ENCODE measurements around the gene PTPRZ1. TPM values are rescaled to one million over a fixed set of nuclear protein-coding genes. Genes with fewer than 3 reads are reported as not detected.

Gene PTPRZ1
- polyA plus RNA-seq, 1 of the 3 experiments (the other 2 are of a cell fraction) = not detected

- CTCF ChIA-PET = interaction anchor here (0.8 to 1.2 kb wide), 2 partner anchors 11 to 117 kb away, joined by 3 to 4 read pairs; no protein-coding TSS in a partner anchor
- Histone ChIP-seq H4K20me1 (ENCODE audit: insufficient read depth) (no peaks in the 10 kb centered on the region), H3K9ac (no peak overlapping the region), H3K4me3 (ENCODE audit: low read depth in 2 of 2, low read length in 1 of 2) (no peak overlapping the region), H3K9me2 (no peaks in the 10 kb centered on the region), H3K79me2 (ENCODE audit: insufficient read depth) (no peaks in the 10 kb centered on the region), H3K4me2 (no peak overlapping the region), H3K27ac (ENCODE audit: low read depth in 2 of 2, low read length in 1 of 2) (no peak overlapping the region), H3F3A (replicated peaks; ENCODE audit: insufficient read depth) (no peaks in the 10 kb centered on the region), H3K9me3 (no peaks in the 10 kb centered on the region), H2AFZ (ENCODE audit: low read depth) (no peak overlapping the region), H3K27me3 (ENCODE audit: insufficient read depth) (no peaks in the 10 kb centered on the region; the same call in none of the 2 replicates), H3K36me3 (replicated peaks in 1 of 2; ENCODE audit: control insufficient read depth in 1 of 2, insufficient read depth in 2 of 2, low read length in 1 of 2) (no peaks in the 10 kb centered on the region), H3K4me1 (ENCODE audit: control insufficient read depth in 1 of 2, insufficient read depth in 2 of 2, low read depth in 1 of 2, low read length in 1 of 2) (no peaks in the 10 kb centered on the region)
- POLR2A ChIA-PET = no interaction called here
- no peak for DNase-seq
- TF ChIP-seq TEAD4 (IDR thresholded peaks at IDR 0.05; ENCODE audit: borderline replicate concordance, insufficient read depth) (no peak), RAD21 (IDR thresholded peaks at IDR 0.05; ENCODE audit: low read length) (no peak), FOSL2 (IDR thresholded peaks at IDR 0.05; ENCODE audit: borderline replicate concordance, low read depth) (no peak), GABPA (IDR thresholded peaks at IDR 0.05; ENCODE audit: low read depth) (no peak)
These were observed 190.2 kb downstream of the PTPRZ1 start for GRCh38 chr7:122063146-122063545.

- H3K79me2 ChIP-seq (ENCODE audit: insufficient read depth) = no peaks in the 10 kb centered on the region
- H3K36me3 ChIP-seq (replicated peaks in 1 of 2; ENCODE audit: control insufficient read depth in 1 of 2, insufficient read depth in 2 of 2, low read length in 1 of 2) = no peaks in the 10 kb centered on the region
- CTCF ChIA-PET = interaction anchor here (1.0 kb wide), 1 partner anchor 28 kb away, joined by 3 read pairs; no protein-coding TSS in a partner anchor
- peak overlapping the region; percentile 19; the same call in 1 of the 2 replicates for H2AFZ ChIP-seq (ENCODE audit: low read depth)
- 36% methylated on average over 4 of the region's 4 CpGs for whole genome bisulfite sequencing (ENCODE audit: low lambda C conversion rate)
- no peaks in the 10 kb centered on the region; the same call in none of the 2 replicates for H3K27me3 ChIP-seq (ENCODE audit: insufficient read depth)
- H3K4me1 ChIP-seq (ENCODE audit: control insufficient read depth in 1 of 2, insufficient read depth in 2 of 2, low read depth in 1 of 2, low read length in 1 of 2) = no peaks in the 10 kb centered on the region
- no peak overlapping the region for H3K9ac ChIP-seq
- no peaks in the 10 kb centered on the region for H3K9me2 ChIP-seq
- H3K27ac ChIP-seq (ENCODE audit: low read depth in 2 of 2, low read length in 1 of 2) = no peak overlapping the region
- H3K4me2 ChIP-seq = no peak overlapping the region
- H3K9me3 ChIP-seq = no peaks in the 10 kb centered on the region
- DNase-seq = no peak
- no peak overlapping the region for H3K4me3 ChIP-seq (ENCODE audit: low read depth in 2 of 2, low read length in 1 of 2)
- POLR2A ChIA-PET = no interaction called here
- TF ChIP-seq FOSL2 (IDR thresholded peaks at IDR 0.05; ENCODE audit: borderline replicate concordance, low read depth) (no peak), USF1 (IDR thresholded peaks at IDR 0.05; ENCODE audit: borderline replicate concordance, low read depth) (no peak), EP300 (IDR thresholded peaks at IDR 0.05; ENCODE audit: borderline replicate concordance in 1 of 2, low read depth in 1 of 2, low read length in 1 of 2) (no peak), YY1 (IDR thresholded peaks at IDR 0.05; ENCODE audit: low read depth) (no peak), MAX (IDR thresholded peaks at IDR 0.05; ENCODE audit: low read depth) (no peak), SMC3 (IDR thresholded peaks at IDR 0.05; ENCODE audit: low read depth, low read length) (no peak)
- no peaks in the 10 kb centered on the region for H3F3A ChIP-seq (replicated peaks; ENCODE audit: insufficient read depth)
- H4K20me1 ChIP-seq (ENCODE audit: insufficient read depth) = no peaks in the 10 kb centered on the region
These were observed 192.0 kb downstream of the PTPRZ1 start for GRCh38 chr7:122064971-122065370.

GRCh38 chr7:122067077-122067476, 194.1 kb downstream of the PTPRZ1 start:
- H4K20me1 ChIP-seq (ENCODE audit: insufficient read depth) = no peaks in the 10 kb centered on the region
- H3K79me2 ChIP-seq (ENCODE audit: insufficient read depth) = no peaks in the 10 kb centered on the region
- H2AFZ ChIP-seq (ENCODE audit: low read depth) = no peak overlapping the region
- H3K9ac ChIP-seq = no peak overlapping the region
- no peak overlapping the region for H3K4me3 ChIP-seq (ENCODE audit: low read depth in 2 of 2, low read length in 1 of 2)
- CTCF ChIA-PET = no interaction called here
- no peak for DNase-seq
- no peak overlapping the region for H3K27ac ChIP-seq (ENCODE audit: low read depth in 2 of 2, low read length in 1 of 2)
- WGBS (ENCODE audit: low lambda C conversion rate) = 0% methylated on average over 1 of the region's 1 CpG
- POLR2A ChIA-PET = no interaction called here
- H3K27me3 ChIP-seq (ENCODE audit: insufficient read depth) = no peaks in the 10 kb centered on the region; the same call in 1 of the 2 replicates
- H3K36me3 ChIP-seq (replicated peaks in 1 of 2; ENCODE audit: control insufficient read depth in 1 of 2, insufficient read depth in 2 of 2, low read length in 1 of 2) = no peaks in the 10 kb centered on the region
- no peaks in the 10 kb centered on the region for H3K9me2 ChIP-seq
- no peaks in the 10 kb centered on the region for H3K4me1 ChIP-seq (ENCODE audit: control insufficient read depth in 1 of 2, insufficient read depth in 2 of 2, low read depth in 1 of 2, low read length in 1 of 2)
- H3K9me3 ChIP-seq = no peaks in the 10 kb centered on the region
- H3F3A ChIP-seq (replicated peaks; ENCODE audit: insufficient read depth) = no peaks in the 10 kb centered on the region
- no peak overlapping the region for H3K4me2 ChIP-seq
- no peak for TF ChIP-seq CTCF (IDR thresholded peaks at IDR 0.05)
- no peak for TF ChIP-seq PBX3 (IDR thresholded peaks at IDR 0.05)
- TF ChIP-seq CHD2 (IDR thresholded peaks at IDR 0.05; ENCODE audit: low read length, partially characterized antibody) = no peak
- no peak for TF ChIP-seq SMC3 (IDR thresholded peaks at IDR 0.05; ENCODE audit: low read depth, low read length)
- TF ChIP-seq REST (IDR thresholded peaks at IDR 0.05; ENCODE audit: low read depth, low read length) = no peak
- no peak for TF ChIP-seq TCF12 (IDR thresholded peaks at IDR 0.05)
- no peak for TF ChIP-seq FOXM1 (IDR thresholded peaks at IDR 0.05; ENCODE audit: low read depth)
